ENCODE data around the gene ZRANB1.

DNA sequence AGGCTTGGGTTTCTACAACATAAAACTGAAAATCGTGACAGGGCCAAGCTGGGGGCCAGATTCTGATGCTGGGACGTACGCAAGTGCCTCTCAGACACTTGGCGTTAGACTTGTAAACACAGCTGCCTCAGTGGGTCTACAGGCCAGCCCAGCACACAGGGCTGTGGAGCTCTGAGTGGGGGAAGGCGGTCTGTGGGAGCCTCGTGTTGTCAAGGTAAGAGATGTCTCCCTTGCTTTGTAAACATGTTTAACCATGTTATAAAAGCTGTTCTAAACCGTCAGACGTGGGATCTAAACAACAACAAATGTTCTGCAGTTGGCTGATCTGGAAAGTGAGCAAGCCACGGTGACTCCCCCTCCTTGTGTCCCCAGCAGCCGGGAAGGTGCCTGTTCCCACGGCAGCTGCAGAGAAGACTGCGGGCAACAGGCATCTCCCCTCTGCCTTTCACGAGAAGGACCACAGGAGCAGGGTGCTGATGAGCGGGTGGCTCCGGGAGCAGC lies 67.8 kb downstream of the ZRANB1 start:
- TF ChIP-seq, protein P1, sequence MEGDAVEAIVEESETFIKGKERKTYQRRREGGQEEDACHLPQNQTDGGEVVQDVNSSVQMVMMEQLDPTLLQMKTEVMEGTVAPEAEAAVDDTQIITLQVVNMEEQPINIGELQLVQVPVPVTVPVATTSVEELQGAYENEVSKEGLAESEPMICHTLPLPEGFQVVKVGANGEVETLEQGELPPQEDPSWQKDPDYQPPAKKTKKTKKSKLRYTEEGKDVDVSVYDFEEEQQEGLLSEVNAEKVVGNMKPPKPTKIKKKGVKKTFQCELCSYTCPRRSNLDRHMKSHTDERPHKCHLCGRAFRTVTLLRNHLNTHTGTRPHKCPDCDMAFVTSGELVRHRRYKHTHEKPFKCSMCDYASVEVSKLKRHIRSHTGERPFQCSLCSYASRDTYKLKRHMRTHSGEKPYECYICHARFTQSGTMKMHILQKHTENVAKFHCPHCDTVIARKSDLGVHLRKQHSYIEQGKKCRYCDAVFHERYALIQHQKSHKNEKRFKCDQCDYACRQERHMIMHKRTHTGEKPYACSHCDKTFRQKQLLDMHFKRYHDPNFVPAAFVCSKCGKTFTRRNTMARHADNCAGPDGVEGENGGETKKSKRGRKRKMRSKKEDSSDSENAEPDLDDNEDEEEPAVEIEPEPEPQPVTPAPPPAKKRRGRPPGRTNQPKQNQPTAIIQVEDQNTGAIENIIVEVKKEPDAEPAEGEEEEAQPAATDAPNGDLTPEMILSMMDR (IDR thresholded peaks at IDR 0.05): no peak
- no peak for TF ChIP-seq POLR2A (IDR thresholded peaks at IDR 0.05)
